K562 (cell line): ENCODE data around the gene OBP2A. TPM values are rescaled to one million over a fixed set of nuclear protein-coding genes. Genes with fewer than 3 reads are reported as not detected.

Experiments used
- ATAC-seq: fragments of 200-7000 bp; cut with Tn5 transposase; 3 replicates; pipeline ENCODE4 v1.9.1; 2020; ENCODE audit warnings: moderate library complexity
- BruUV-seq: library from RNA; stranded (reverse); fragments of 400-500 nt; replicated peaks from 2 replicates; lab custom pipeline; 2021; lab: Mats Ljungman, UMichigan
- CTCF ChIA-PET: fragments of 300-600 bp; formaldehyde crosslinking; extraction: SDS; loops from one replicate; lab custom pipeline; 2021; ENCODE audit warnings: low intra/inter-chr PET ratio; lab: Yijun Ruan, JAX
- POLR2A ChIA-PET: fragments of 300-600, 350-650 bp; sonication (Branson Sonifier 250); formaldehyde crosslinking; extraction: SDS; loops from one replicate; lab custom pipeline; 2021; ENCODE audit warnings: antibody characterized with exemption, inconsistent platforms; lab: Yijun Ruan, JAX
- DNase-seq, 4 experiments: peaks; one replicate each; pipeline versions ENCODE4 v3.0.0 to v3.0.0-alpha.2; 2011 to 2018; ENCODE audit warnings: low spot score in 3 of 4, mixed read lengths in 3 of 4; ENCODE audit errors: extremely low read depth in 1 of 4
- FAIRE-seq: peaks from 2 replicates; lab custom pipeline; 2011; peaks lifted over from hg19 to GRCh38; lab: Jason Lieb, UNC
- H2AFZ ChIP-seq: 2 replicates; pipeline ENCODE4 v1.6.0; 2011; ENCODE audit warnings: low read depth, low read length, control low read depth, inconsistent platforms
- H3K27ac ChIP-seq: fragments of 200-600 bp; 3 replicates; pipeline ENCODE4 v1.8.0; 2011; ENCODE audit warnings: low read depth, mild to moderate bottlenecking, control low read depth, inconsistent platforms, low read length, moderate library complexity, mixed read lengths; ENCODE audit errors: extremely low read depth
- H3K27me3 ChIP-seq, 2 experiments: fragments of 300-600 bp in 1 of 2; 2 replicates in 1 of 2; 3 replicates in 1 of 2; pipeline versions ENCODE4 v1.6.0 to v1.8.0; 2011; ENCODE audit warnings: inconsistent platforms in 2 of 2, low read length in 2 of 2, mild to moderate bottlenecking in 1 of 2, mixed read lengths in 1 of 2, moderate library complexity in 1 of 2; ENCODE audit not compliant: control insufficient read depth in 2 of 2, insufficient read depth in 2 of 2
- H3K36me3 ChIP-seq: fragments of 300-600 bp; 3 replicates; pipeline ENCODE4 v1.8.0; 2011; ENCODE audit warnings: mild to moderate bottlenecking, low read length, inconsistent platforms; ENCODE audit not compliant: control insufficient read depth, insufficient read depth
- H3K4me1 ChIP-seq, 2 experiments: fragments of 200-600 bp in 1 of 2; replicated peaks in 1 of 2; 2 replicates in 1 of 2; 3 replicates in 1 of 2; pipeline versions ENCODE4 v1.5.1 to v1.8.0; 2011; ENCODE audit warnings: inconsistent platforms in 2 of 2, low read length in 2 of 2, mild to moderate bottlenecking in 1 of 2, mixed read lengths in 1 of 2, moderate library complexity in 1 of 2; ENCODE audit not compliant: control insufficient read depth in 2 of 2, insufficient read depth in 2 of 2
- H3K4me2 ChIP-seq: 2 replicates; pipeline ENCODE4 v1.6.1; 2011; ENCODE audit warnings: low read length, control low read depth, inconsistent platforms, mixed read lengths; ENCODE audit not compliant: insufficient read depth
- H3K4me3 ChIP-seq: fragments of 200-600 bp; sonication (generic), shearing (Covaris generic); 2 replicates; pipeline ENCODE4 v1.5.1; 2016; ENCODE audit warnings: control low read depth, inconsistent platforms
- H3K79me2 ChIP-seq: fragments of 200-600 bp; 3 replicates; pipeline ENCODE4 v1.8.0; 2011; ENCODE audit warnings: low read length, inconsistent platforms; ENCODE audit not compliant: control insufficient read depth, insufficient read depth
- H3K9ac ChIP-seq, 2 experiments: 2 replicates each; pipeline versions ENCODE4 v1.6.0 to v1.6.1; 2011; ENCODE audit warnings: low read depth in 2 of 2, low read length in 2 of 2, control low read depth in 1 of 2, inconsistent platforms in 1 of 2, mild to moderate bottlenecking in 1 of 2, mixed read lengths in 1 of 2; ENCODE audit not compliant: insufficient read depth in 1 of 2
- H3K9me1 ChIP-seq: one replicate; pipeline ENCODE4 v1.6.0; 2011; ENCODE audit warnings: inconsistent platforms, mild to moderate bottlenecking, low read length, moderate library complexity; ENCODE audit not compliant: control insufficient read depth, insufficient read depth
- H3K9me3 ChIP-seq: replicated peaks from 2 replicates; pipeline ENCODE4 v1.5.1; 2011; ENCODE audit warnings: low read depth, low read length, inconsistent platforms; ENCODE audit not compliant: control insufficient read depth, insufficient read depth
- H4K20me1 ChIP-seq: replicated peaks from 2 replicates; pipeline ENCODE4 v1.6.1; 2011; ENCODE audit warnings: low read length, inconsistent platforms, mixed read lengths; ENCODE audit not compliant: control insufficient read depth, insufficient read depth
- BCL6 ChIP-seq: fragments of 250-450 bp; sonication (Bioruptor Pico); IDR thresholded peaks from 2 replicates; pipeline ENCODE4 v1.4.0; 2020
- BDP1 ChIP-seq: IDR thresholded peaks from 3 replicates; pipeline ENCODE4 v1.6.1; 2011; ENCODE audit not compliant: insufficient read length, insufficient read depth
- BRF2 ChIP-seq: IDR thresholded peaks from 3 replicates; pipeline ENCODE4 v1.6.1; 2011; ENCODE audit warnings: borderline replicate concordance, mild to moderate bottlenecking; ENCODE audit not compliant: insufficient read length, insufficient read depth
- CREB3L1 ChIP-seq: fragments of 450-650 bp; IDR thresholded peaks from 2 replicates; pipeline ENCODE4 v1.6.1; 2014; ENCODE audit warnings: low read depth, mild to moderate bottlenecking, moderate library complexity, borderline replicate concordance
- JUND ChIP-seq, 2 experiments: IDR thresholded peaks; 2 replicates in 1 of 2; 3 replicates in 1 of 2; pipeline ENCODE4 v1.6.1; 2011; ENCODE audit warnings: borderline replicate concordance in 2 of 2, low read depth in 2 of 2, low read length in 2 of 2, improper control_type of control experiment in 1 of 2, missing biosample characterization in 1 of 2, missing genetic modification characterization in 1 of 2, missing genetic modification reagents in 1 of 2
- NFIX ChIP-seq: fragments of 250-450 bp; sonication (Bioruptor Pico); IDR thresholded peaks from 2 replicates; pipeline ENCODE4 v1.4.0; 2020; ENCODE audit warnings: low read depth, mild to moderate bottlenecking, moderate library complexity
- REST ChIP-seq, 2 experiments: fragments of 450-650 bp; formaldehyde crosslinking in 1 of 2; IDR thresholded peaks; 2 replicates each; pipeline versions ENCODE4 v1.4.0 to v1.6.1; 2014 to 2020; ENCODE audit warnings: mild to moderate bottlenecking in 2 of 2, borderline replicate concordance in 1 of 2, low read depth in 1 of 2
- U2AF1 ChIP-seq: fragments of 200-400 bp; formaldehyde crosslinking; optimal IDR thresholded peaks from 2 replicates; pipeline ENCODE3; 2017; ENCODE audit warnings: mild to moderate bottlenecking, low read depth, low read length, moderate library complexity
- ZNF121 ChIP-seq: sonication (generic); formaldehyde crosslinking; conservative IDR thresholded peaks from 2 replicates; pipeline ENCODE4 v1.8.0; 2022; ENCODE audit warnings: missing genetic modification reagents
- WGBS: fragments of 100-300 bp; shearing (Covaris generic); methylation state at CpG from one replicate; pipeline ENCODE4 v1.1.6; 2016; ENCODE audit warnings: low coverage, mixed read lengths; ENCODE audit not compliant: insufficient coverage; ENCODE audit errors: missing lambda C conversion rate; 5-methylcytosine and 5-hydroxymethylcytosine counted together
- in situ Hi-C: fragments of 300-500 bp; cut with MboI; formaldehyde crosslinking; loops from 4 replicates; pipeline ENCODE4 v1.15.0; 2018; ENCODE audit warnings: inconsistent platforms, mixed read lengths
- intact Hi-C: fragments of 100-400 bp; cut with micrococcal nuclease; formaldehyde crosslinking; loops from 2 replicates; pipeline ENCODE4 v1.14.2; 2022
- polyA plus RNA-seq, 8 experiments: library from polyadenylated mRNA; depleted of rRNA in 4 of 8; stranded (reverse) in 5 of 8; unstranded in 3 of 8; fragments of >200 nt; fragmentation: Nextera tagmentation in 2 of 8; fragmentation: Illumina TruSeq in 1 of 8; extraction: Ambion mirVana in 2 of 8; extraction: Trizol in 1 of 8; gene quantifications; 2 replicates each; pipeline versions ENCODE4 v1.2.1 to v1.2.3, GENCODE V29; 2011 to 2014; ENCODE audit warnings: inconsistent platforms in 1 of 8, missing spikeins in 1 of 8
- total RNA-seq, 7 experiments: library from RNA; depleted of rRNA in 6 of 7; stranded (reverse); fragments of >200 nt in 6 of 7; fragmentation: Illumina TruSeq in 2 of 7; extraction: Trizol in 2 of 7; gene quantifications; 2 replicates each; pipeline versions ENCODE4 v1.2.1 to v1.2.3, GENCODE V29; 2011 to 2021; ENCODE audit warnings: low replicate concordance in 1 of 7

The OBP2A gene
- total and polyA plus RNA-seq, 9 of the 15 experiments (the other 6 are each of a cell fraction or from before 2014, with no cell fraction given) = not detected

DNA sequence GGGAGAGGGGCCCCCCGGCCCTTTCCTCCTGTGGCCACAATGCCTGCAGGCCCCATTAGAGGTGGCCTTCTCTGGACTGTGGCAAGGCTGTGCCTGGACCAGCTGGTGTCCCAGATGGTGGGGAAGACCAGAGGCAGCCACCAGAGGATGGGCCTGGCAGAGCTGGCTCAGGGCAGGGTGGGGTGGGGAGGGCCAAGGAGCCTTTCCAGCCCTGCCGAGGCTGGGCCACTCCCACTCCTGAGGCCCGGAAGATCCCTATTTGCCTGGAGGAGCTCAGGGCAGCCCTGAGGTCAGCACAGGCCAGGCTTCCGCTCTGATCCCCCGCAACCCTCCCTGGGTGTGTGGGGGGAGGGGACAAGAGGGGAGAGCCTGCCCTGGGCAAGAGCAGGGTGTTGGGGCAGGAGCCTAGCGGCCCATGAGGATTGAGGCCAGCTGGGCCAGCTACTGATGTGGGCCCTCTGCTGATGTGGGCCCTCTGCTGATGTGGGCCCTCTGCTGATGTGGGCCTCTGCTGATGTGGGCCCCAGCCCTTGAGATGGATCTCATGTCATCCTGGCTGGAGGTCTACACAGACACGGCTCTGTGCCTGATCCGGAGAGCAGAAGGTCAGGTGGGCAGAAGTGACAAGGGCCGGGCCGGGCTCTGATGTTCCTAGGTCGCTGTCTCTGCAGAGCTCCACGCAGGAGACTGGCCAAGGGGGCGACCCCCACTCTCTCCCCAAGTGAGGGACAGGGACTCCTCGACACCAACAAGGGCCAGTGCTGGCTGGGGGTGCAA is 39.4 kb upstream of the OBP2A start:
- Histone ChIP-seq H3K4me2 (peak overlapping the region; percentile 64), H3K27ac (peak overlapping the region; percentile 74), H2AFZ (peak overlapping the region; percentile 77), H3K27me3 (no peaks in the 10 kb centered on the region), H3K79me2 (peaks cover 31% of the 10 kb centered on the region), H4K20me1 (peaks cover 17% of the 10 kb centered on the region), H3K9me1 (no peaks in the 10 kb centered on the region), H3K4me1 (peaks cover 32 to 61% of the 10 kb centered on the region in 2 experiments), H3K36me3 (peaks cover 41% of the 10 kb centered on the region), H3K9ac (peak overlapping the region; percentile 36 to 86; a peak in 3 of 4 replicates), H3K4me3 (no peak overlapping the region), H3K9me3 (no peaks in the 10 kb centered on the region)
- FAIRE-seq (peak; percentile 95), DNase-seq (peak; percentile 80 to 91 (median 87)), ATAC-seq (peak; percentile 88)
- ChIA-PET POLR2A (interaction anchor here (0.6 to 2.0 kb wide), 12 partner anchors 8 to 395 kb away, joined by 3 to 9 read pairs (median 3); no protein-coding TSS in a partner anchor), CTCF (no interaction called here)
- intact Hi-C loops (no loop called here), in situ Hi-C loops (no loop called here)
- no TSS peak for BruUV-seq
- WGBS = 34% methylated on average over 10 of the region's 14 CpGs
- TF ChIP-seq BDP1 = no peak
- TF ChIP-seq ZNF121 = no peak
- TF ChIP-seq NFIX (CRISPR knock-in tag) = no peak
- no peak for TF ChIP-seq CREB3L1
- no peak for TF ChIP-seq BCL6
- peak; percentile 65 for TF ChIP-seq JUND (IDR thresholded peaks at IDR 0.05; ENCODE audit: borderline replicate concordance, low read depth, low read length)
- TF ChIP-seq JUND (tag; IDR thresholded peaks at IDR 0.05; ENCODE audit: borderline replicate concordance, low read depth, low read length) = peak; percentile 21; the same call in 1 of the 3 replicates
- TF ChIP-seq REST (IDR thresholded peaks at IDR 0.05; ENCODE audit: borderline replicate concordance) = peak; percentile 27; the same call in 1 of the 2 replicates
- no peak for TF ChIP-seq REST (CRISPR knock-in tag; IDR thresholded peaks at IDR 0.05; ENCODE audit: low read depth)
- no peak for TF ChIP-seq U2AF1
- TF ChIP-seq BRF2 = no peak
